HG02870 (cell line): Measurements from ENCODE around the gene SPTB.

Experiments
- ATAC-seq: cut with Tn5 transposase; IDR thresholded peaks from one replicate; pipeline ENCODE4 v1.9.1; 2021; ENCODE audit warnings: mild to moderate bottlenecking, moderate library complexity; ENCODE audit not compliant: unreplicated experiment

Gene SPTB

DNA sequence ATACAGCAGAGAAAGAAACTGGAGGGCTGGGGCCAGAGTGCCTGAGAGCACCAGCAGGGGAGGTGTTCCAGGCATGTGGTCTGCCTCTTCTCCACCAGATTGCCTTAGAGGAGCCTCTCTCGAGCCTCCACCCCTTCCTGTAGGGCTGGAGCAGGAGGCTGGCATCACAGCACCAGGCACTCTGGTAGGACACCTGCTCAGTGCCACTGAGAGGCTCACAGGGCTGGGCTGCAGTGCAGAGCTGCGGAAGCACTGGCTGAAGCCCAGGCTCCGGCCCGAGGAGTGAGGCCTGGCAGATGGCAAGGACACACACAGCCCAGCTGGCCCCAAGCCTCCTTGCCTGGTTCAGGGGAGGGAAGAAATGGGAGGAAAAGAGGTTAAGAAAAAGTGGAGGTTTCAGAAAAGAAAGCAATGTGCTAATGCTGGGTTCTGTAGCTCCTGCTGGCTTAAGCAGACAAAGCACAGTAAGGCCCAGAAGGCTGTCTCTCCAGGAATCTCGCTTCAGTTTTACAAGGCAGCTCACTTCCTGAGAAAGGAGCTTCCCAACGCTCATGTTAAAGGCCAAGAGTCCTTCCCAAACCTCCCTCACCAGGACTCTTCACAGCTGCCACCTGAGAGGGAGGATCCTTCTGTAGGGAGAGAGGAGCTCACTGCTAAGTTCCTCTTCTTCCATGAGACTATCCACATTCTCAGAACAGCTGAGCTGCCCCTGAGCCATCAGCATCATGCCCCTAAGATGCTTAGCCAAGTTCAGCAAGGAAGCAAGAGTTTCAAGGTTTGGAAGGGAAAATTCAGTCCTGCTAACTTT, 23.8 kb downstream of the SPTB start:
- ATAC-seq: no peak

DNA sequence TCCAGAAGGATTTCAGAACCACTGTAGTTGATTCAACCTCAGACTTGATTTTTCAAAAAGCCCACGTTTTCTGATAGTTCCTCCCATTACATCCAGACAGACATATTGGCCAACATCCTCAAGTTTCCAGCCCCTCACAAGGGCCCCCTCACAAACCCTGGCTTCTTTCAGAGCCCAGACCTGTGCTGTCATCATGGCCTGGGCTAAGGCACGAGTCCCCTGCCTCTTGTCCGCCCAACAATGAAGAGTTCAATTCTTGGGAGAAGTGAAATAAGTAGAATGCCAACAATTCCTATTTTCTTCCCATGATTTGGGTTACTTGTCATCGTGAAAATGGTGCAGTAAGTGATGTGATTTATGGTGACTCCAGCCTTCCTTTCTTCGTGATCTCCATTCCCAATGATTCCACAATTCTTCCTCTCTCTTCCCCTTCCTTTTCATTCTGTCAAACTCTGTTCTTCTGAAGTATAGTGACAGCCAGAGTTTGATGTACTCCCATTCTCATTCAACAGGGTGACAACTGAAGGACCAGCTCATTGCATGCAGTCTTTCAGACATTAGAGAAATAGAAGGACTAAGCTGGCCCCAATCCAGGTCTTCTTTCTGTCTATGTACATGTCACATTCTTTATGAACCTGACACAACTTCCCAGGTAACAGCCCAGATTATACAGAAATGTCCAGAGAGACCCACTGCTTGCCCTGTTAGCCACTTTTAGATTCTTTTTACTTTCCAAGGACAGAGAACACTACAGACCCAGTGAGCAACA, 29.2 kb downstream of the SPTB start:
- ATAC-seq: no peak

DNA sequence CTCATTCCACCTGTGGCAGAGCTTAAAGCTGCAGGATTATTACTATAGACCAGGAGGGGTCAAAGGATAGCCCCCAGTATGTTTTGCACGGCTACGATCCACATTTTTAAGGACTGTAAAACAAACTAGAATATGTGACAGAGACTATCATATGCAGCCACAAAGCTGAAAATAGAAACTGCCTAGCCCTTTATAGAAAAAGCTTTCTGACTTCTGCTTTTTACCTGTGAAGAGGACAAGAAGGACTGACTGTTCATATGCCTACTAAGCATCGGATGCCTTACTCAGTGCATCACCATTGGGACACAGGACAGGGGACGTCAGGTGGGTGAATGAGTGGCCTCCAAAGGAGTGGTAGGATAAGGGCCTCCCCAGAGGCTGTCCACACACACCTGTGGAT, 29.8 kb downstream of the SPTB start:
- ATAC-seq: peak; percentile 73

DNA sequence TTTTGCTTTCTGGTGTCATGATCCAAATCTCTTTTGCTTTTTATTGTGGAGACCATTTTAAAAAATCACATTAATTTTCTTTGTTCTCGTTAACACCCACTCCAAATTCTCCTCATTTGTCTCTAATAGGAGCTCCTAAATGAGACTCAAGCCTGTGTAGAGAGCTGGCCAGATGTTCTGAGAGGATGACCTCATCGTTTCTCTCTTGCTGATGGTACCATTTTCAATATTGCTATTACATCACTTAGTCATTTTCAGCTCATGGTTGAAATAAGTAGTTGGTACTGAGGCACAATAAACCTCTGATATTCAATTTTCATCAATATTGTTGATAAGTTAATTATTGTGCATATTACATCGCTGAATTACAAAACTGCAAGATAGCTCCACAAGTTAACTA, 31.5 kb downstream of the SPTB start:
- ATAC-seq: no peak

DNA sequence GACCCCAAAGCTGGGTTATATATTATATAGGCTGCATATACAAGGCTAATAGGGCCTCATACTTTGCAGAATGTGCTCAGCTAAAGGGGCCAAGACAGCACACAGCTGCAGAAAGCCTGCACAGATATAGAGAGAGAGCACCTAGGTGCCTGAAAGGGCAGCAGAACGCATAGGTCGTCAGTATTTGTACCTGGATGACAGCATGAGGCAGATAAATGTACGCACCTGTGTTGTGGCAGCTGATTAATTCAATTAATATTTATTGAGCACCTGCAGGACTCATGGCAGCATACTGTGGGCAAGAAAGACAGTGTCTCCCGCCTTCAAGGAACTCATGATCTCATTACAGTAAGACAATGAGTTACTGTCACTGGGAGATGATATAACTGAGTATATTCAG, 33.4 kb downstream of the SPTB start:
- no peak for ATAC-seq

DNA sequence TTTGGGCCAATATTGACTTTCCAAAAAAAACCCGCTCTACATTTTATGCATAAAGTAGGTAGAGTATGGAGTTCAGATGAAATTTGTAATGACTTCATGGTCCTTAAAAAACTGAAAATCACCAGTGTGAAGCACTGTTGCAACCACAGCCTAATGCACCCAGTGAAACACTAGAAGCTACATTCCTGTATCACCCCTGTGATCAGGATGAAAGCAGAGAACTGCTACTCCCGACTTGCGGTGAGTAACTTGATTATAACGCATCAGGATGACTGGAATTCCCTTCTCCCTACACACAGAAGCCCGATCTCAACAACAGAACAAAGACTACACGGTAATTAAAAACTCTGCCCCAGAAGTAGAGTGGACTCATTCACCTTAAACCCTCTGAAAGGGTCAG, 33.8 kb downstream of the SPTB start:
- ATAC-seq: no peak

DNA sequence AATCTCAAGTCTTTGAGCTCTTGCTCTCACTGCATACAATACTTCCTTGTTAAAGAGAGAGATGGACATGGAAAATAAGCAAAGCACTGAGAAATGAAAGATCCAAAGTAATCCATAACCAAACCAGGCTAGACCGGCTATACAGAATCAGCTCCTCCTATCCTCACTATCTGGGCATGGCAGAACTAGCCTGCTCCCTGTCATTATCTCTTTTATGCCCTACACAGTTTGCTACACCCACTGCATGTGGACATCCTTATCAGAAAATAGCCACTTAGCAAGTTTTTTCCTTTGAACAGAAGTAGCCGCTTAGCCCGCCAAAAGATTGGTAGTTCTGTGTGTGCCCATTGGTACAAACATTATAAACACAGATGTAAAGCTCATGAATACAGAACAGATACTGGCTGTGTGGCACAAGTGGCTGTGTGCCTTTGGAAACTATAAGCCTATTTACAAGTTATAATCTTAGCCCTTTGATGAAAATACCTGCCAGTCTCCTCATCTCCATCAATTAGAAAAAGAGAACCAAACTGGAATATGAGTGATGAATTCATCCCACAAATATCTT, 34.7 kb downstream of the SPTB start:
- ATAC-seq: no peak

DNA sequence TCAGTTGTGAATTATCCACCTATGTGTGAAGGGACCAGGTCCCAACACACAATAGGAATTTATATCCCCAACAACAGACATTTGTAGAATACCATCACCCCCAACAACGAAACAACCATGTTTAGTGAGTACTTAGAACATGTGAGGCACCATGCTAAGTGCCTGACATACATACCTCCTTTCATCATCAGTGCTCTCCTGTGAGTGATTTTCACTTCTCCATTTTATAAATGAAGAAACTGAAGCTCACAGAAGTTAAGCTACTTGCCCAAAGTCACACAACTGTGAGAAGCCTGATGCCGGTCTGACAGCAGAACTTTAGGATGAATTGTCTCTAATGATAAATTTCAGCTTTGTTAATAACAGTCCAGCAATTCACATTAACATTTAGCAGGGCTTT, 35.4 kb downstream of the SPTB start:
- peak; percentile 77 for ATAC-seq

DNA sequence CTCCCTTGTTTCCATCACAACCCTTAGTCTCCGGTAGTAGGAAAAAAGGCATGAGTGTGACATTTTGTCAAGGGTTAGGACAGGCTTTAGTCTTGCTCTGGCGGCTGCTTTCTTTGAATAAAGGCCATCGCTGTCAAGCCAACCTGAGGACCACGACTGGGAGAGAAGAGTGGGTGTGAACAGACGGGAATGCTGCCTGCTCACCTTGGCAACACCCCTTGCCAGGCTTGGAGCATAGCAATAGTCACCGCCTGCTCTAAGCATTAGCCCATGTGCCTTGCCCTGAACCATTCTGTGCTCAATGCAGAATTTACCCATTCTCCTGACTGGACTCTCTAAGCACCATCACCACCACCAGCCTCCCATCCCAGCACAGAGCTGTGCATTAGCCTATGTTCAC, 36.2 kb downstream of the SPTB start:
- no peak for ATAC-seq

DNA sequence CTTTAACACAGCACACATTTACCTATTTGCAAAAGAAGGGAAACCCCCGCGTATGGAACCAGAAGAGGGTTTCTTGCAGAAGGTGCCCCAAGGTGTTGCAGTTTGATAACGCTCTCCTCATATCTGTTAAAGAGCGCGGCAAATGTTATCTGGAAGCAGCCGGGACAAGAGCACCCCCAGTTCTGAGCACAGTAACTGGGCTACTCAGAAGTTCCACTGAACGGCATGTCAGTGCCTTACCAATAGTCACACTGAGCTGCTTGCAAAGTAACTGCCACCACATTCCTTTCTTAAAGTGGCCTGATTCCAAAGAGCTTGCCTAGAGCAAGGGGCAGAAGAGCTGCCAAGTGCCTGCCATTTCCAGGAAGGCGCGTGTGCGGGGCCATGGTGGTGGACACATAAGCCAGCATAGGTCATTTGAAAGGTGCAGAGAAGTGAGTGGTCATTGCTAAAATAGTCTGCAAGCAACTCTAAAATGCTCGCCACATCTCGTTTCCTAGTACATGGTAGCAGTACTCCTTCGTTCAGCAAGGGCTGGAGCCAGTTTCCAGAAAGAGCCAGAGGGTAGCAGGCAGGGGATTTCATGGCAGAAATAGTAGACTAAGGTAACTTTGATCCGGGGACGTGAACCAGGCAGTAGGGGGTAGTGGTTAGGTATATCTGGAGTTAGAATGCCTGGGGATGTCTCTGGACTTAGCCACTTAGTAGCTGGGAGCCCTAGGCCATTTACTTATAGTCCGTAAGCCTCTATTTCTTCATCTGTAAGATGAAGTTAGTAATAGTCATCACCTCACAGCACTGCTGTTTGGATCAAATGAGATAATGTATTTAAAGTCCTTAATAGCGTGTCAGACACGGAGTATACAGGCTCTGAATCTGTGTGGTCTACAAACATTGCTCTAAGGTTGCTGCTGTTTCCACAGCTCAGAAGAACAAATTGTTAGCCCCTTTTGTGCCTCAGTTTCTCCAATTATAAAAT, 37.6 kb downstream of the SPTB start:
- ATAC-seq: no peak

DNA sequence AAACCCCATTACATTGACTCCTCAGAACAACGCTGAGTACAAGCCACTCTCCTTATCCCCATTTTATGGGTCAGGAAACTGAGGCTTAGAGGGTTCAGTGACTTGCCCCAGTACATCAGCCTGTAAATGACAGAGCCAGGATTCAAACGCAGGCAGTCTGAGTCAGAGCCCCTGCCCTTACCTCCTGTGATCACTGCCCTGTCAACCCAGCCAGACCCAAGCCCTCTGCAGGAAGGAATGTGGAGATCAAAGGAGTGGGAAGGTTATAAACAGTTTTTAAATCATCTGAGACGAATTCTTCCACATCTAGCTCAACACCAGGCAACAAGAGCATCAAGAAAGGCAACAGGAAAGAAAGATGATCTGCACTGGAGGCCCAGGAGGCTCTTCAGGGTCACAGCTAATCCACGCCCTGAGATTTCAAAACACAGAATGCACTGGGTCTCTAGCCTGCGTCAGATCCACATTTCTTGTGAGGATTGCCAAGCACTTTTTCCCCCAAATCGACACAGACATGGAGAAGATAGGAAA, 38.5 kb downstream of the SPTB start:
- no peak for ATAC-seq

DNA sequence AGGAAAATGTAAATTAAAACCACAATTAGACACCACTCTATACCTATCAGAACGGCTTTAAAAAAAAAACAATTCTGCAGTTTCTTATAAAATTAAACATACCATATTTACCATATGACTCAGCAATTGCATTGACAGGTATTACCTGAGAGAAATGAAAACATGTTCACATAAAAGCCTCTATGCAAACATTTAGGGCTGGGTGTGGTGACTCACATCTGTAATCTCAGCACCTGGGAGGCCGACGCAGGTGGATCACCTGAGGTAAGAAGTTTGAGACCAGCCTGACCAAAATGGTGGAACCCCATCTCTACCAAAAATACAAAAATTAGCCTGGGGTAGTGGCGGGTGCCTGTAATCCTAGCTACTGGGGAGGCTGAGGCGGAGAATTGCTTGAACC, 41.1 kb downstream of the SPTB start:
- no peak for ATAC-seq

DNA sequence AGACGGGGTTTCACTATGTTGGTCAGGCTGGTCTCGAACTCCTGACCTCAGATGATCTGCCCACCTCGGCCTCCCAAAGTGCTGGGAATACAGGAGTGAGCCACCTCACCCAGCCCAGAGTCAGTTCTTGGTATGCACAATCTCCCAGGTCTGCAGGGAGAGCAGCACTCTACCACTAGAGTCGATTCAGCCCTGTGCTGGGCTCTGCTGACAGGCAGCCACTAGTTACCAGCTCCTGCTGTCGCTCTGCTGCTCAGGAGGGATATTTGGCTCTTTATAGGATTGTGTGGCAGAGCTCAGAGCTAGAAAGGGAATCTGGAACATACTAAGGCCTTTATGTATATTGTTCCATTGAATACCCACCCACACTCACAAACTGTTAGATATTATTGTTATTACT, 44.3 kb downstream of the SPTB start:
- no peak for ATAC-seq

DNA sequence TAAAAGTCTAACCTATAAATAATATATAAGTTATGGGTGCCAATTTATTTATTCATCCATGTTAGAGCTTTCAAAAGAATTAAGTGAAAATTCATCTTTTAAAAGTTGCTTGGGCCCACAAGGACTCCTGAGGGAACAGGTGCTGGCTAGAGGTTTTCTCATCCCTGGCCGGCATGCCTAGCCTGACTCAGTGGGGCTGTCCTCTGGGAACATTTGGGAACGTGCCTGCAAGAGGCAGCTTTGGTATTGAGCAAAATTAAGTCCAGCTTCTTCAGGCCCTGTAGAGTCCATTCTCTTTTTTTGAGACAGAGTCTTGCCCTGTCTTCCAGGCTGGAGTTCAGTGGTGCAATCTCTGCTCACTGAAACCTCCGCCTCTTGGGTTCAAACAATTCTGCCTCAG, 44.7 kb downstream of the SPTB start:
- no peak for ATAC-seq

DNA sequence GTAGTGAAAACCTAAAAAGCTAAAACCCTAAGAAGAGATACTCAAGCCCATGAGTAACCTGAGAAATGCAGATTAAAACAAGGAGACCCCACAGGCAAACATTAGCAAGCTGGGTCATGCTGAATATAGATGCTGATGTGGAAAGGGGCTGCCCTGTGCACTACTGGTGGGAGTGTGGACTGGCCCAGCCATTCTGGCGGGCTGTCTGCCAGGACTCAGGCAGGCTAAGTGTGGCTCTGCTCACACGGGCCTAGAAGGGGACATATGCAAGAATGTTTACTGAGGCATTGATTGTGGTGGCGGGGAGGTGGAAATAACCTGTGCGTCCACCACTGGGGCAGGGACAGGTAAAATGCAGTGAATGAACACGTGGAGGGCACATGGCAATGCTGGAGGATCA, 48.3 kb downstream of the SPTB start:
- no peak for ATAC-seq

DNA sequence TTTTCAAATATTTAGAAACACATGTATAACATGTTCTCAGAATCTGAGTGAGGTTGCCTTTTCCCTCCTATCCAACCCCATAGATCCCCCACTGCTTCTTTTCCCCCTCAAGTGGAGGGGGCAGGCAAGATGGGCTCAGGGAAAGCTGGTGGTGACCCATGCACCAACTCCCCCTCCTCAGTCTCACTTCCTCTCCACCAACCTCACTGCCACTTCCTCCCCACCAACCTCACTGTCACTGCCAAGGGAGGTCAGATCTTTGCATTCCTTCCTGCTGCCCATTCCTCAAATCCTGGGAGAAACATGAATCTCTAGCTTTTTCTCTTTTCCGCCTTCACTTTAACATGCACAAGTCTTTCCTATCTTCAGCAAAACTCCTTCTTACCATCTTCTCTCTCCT, 48.7 kb downstream of the SPTB start:
- ATAC-seq: no peak

DNA sequence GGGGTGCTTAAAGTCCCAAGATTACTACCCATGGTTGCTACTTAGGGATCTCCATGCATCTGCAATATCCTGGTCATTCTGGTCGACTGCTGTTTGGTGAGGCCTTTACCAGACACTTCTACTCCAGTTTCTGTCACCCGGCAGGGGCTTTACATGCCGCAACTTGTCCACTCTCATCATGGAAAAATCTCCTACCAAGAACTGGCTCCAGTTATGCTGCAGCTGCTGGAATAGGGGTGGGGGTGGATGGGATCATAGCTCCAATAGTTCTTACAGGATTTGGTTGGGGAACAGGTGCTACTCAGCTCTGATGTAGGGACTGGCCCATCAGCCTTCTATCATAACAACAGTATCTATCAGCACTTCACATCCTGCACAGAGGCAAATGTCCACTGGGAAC, 51.6 kb downstream of the SPTB start:
- ATAC-seq: no peak

DNA sequence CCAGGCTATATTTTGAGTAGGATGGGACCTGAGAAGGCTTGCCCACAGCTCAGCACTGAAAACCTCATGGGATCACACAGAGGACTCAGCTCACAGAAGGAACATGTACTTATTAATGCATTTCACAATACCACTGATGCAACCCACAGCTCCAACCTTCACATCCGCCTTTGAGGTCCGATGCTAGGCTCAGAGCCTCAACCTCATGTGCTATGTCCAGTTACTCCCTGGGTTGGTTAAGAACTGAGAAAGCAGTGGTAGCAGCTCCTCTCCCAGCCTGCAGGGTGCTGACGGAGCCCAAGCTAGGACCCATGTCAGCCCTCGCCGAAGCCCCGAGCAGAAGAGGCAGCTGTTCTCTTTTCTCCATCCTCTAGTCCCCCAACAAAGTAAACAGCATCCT, 52.9 kb downstream of the SPTB start:
- ATAC-seq: no peak

DNA sequence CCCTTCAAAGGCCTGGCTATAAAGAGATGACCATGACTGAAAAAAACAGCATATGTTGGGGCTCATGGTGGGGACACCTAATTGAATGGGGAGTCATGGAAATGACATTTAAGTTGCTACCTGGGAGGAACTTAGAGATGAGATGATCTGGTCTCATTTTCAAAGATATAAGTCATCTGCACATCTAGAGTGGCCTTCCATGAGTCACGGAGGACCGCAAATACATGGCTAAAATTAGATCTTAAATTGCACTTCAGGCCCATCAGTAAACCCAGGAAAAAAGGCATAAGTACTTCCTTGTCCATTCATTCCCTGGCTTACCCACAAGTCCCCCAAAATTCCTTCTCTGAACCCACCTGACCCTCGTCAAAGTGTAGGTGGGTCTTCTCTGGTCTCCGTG, 53.4 kb downstream of the SPTB start:
- no peak for ATAC-seq

DNA sequence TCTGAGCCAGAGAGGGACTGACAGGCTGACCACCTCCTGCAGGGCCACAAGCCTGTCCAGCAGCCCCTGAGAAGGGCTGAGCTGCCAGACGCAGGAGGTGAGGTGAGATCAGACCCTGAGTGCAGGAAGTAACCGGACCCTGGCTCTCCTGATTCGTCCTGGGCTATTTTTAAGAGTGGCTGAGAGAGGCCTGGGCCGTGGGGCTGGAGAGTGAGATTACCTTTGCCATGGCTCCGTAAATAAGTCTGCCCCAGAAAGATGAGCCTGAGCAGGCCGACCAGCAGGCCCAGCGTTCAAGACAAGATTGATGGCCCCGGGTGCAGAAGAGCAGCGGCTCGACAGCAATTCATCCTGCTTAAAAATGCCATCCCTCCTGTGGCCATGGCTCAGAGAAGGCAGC, 54.2 kb downstream of the SPTB start:
- no peak for ATAC-seq

DNA sequence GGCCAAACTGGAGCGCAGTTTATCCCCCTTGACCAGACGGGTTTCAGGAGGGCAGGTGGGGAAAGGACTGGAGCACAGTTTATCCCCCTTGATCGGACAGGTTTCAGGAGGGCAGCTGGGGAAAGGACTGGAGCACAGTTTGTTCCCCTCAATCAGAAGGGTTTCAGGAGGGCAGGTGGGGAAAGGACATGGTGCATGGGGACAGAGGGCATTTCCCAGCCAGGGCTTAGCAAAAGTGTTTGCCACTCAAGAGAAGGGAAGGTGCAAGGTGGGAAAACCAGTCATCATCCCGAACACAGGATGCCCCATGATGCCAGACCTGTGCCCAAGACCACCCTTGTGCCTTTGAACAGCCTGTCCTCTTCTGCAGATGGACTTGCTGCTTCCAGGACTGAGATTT, 54.7 kb downstream of the SPTB start:
- ATAC-seq: no peak
